ENCODE results near the gene MSI2.

The MSI2 gene

GRCh38 chr17:57350266-57350665 lies 93.9 kb downstream of the MSI2 start:
- no peak for DNase-seq

- DNase-seq, result no peak
Measured at GRCh38 chr17:57352665-57353175, 96.4 kb downstream of the MSI2 start.

GRCh38 chr17:57354673-57355072 lies 98.3 kb downstream of the MSI2 start:
- no peak for DNase-seq

GRCh38 chr17:57355090-57355859 lies 99.0 kb downstream of the MSI2 start:
- DNase-seq, result no peak

- no peak for DNase-seq
Measured at GRCh38 chr17:57356153-57356718, 99.9 kb downstream of the MSI2 start.

- no peak for DNase-seq
Measured at GRCh38 chr17:57356719-57357391, 100.5 kb downstream of the MSI2 start.

GRCh38 chr17:57357392-57357784 lies 101.1 kb downstream of the MSI2 start:
- no peak for DNase-seq

GRCh38 chr17:57357830-57358430 lies 101.6 kb downstream of the MSI2 start:
- no peak for DNase-seq

- no peak for DNase-seq
Measured at GRCh38 chr17:57360266-57360665, 103.9 kb downstream of the MSI2 start.

- DNase-seq, result no peak
Measured at GRCh38 chr17:57362797-57363556, 106.7 kb downstream of the MSI2 start.

- no peak for DNase-seq
Measured at GRCh38 chr17:57363580-57363979, 107.3 kb downstream of the MSI2 start.

GRCh38 chr17:57363998-57364643 lies 107.8 kb downstream of the MSI2 start:
- no peak for DNase-seq

GRCh38 chr17:57365420-57365819 lies 109.1 kb downstream of the MSI2 start:
- no peak for DNase-seq

- no peak for DNase-seq
Measured at GRCh38 chr17:57366177-57366557, 109.8 kb downstream of the MSI2 start.

- DNase-seq, result no peak
Measured at GRCh38 chr17:57366558-57367351, 110.4 kb downstream of the MSI2 start.

GRCh38 chr17:57368637-57369336 lies 112.5 kb downstream of the MSI2 start:
- no peak for DNase-seq

- no peak for DNase-seq
Measured at GRCh38 chr17:57369509-57369945, 113.2 kb downstream of the MSI2 start.

- DNase-seq, result no peak
Measured at GRCh38 chr17:57370037-57370581, 113.8 kb downstream of the MSI2 start.

GRCh38 chr17:57370619-57371018 lies 114.3 kb downstream of the MSI2 start:
- DNase-seq, result no peak

GRCh38 chr17:57372156-57372555 lies 115.8 kb downstream of the MSI2 start:
- no peak for DNase-seq

Measured in stimulated activated CD4-positive, alpha-beta T cell treated with anti-CD3 and anti-CD28 coated beads, Interleukin-2, amount 100 ng/mL, for 48 hours (primary cell).